RWPE1 (cell line): ENCODE results near the gene KDM5A.
"Not testable (repeated sequence)": the region's sequence is repeated elsewhere in the genome, so short reads cannot be mapped to it uniquely, and the experiment has no call there.

Experiments
- CTCF ChIA-PET: fragments of 350-600 bp; sonication (Branson Sonifier 250); formaldehyde crosslinking; extraction: SDS; loops from one replicate; lab custom pipeline; 2021; lab: Yijun Ruan, JAX
- POLR2A ChIA-PET: fragments of 400-600 bp; formaldehyde crosslinking; extraction: SDS; loops from one replicate; lab custom pipeline; 2020; ENCODE audit warnings: antibody characterized with exemption; ENCODE audit not compliant: low non-redundant PET; lab: Yijun Ruan, JAX
- DNase-seq: peaks from one replicate; pipeline ENCODE4 v3.0.0; 2012; ENCODE audit warnings: low spot score
- H3K27ac ChIP-seq: fragments of 450-650 bp; 2 replicates; pipeline ENCODE4 v1.5.1; 2017
- CTCF ChIP-seq: fragments of 450-650 bp; conservative IDR thresholded peaks from 2 replicates; pipeline ENCODE4 v1.5.1; 2017; ENCODE audit warnings: low read depth, mild to moderate bottlenecking

Gene KDM5A

DNA sequence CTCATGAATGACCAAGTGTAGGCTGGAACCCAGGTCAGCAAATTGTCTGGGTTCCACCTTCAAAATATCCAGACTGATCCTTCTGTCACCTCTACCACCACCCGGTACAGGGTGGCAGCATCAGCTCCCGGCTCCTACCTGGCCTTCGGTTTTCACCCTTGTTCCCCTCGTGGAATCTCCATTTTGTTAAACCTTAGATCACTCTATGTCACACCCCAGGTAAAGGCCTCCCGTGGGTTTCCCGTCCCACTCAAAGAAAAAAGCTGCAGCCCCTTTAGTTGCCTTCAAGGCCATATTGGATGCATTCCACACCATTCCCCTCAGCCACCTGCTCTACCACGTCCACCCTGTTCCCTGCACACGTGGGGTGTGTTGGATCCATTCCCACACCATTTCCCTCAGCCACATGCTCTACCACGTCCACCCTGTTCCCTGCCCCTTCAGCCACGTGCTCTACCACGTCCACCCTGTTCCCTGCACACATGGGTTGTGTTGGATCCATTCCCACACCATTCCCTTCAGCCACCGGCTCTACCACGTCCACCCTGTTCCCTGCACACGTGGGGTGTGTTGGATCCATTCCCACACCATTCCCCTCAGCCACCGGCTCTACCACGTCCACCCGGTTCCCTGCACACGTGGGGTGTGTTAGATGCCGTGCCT is 150.3 kb downstream of the KDM5A start:
- no peak for DNase-seq
- CTCF ChIA-PET: no interaction called here
- H3K27ac ChIP-seq: no peak overlapping the region
- no peak for TF ChIP-seq CTCF
- POLR2A ChIA-PET: no interaction called here

GRCh38 chr12:238116-238515 is 151.0 kb downstream of the KDM5A start:
- no peak overlapping the region for H3K27ac ChIP-seq
- POLR2A ChIA-PET: no interaction called here
- CTCF ChIA-PET: interaction anchor here (0.6 kb wide), 1 partner anchor 306 kb away, joined by 3 read pairs; no protein-coding TSS in a partner anchor
- no peak for DNase-seq
- TF ChIP-seq CTCF: no peak

DNA sequence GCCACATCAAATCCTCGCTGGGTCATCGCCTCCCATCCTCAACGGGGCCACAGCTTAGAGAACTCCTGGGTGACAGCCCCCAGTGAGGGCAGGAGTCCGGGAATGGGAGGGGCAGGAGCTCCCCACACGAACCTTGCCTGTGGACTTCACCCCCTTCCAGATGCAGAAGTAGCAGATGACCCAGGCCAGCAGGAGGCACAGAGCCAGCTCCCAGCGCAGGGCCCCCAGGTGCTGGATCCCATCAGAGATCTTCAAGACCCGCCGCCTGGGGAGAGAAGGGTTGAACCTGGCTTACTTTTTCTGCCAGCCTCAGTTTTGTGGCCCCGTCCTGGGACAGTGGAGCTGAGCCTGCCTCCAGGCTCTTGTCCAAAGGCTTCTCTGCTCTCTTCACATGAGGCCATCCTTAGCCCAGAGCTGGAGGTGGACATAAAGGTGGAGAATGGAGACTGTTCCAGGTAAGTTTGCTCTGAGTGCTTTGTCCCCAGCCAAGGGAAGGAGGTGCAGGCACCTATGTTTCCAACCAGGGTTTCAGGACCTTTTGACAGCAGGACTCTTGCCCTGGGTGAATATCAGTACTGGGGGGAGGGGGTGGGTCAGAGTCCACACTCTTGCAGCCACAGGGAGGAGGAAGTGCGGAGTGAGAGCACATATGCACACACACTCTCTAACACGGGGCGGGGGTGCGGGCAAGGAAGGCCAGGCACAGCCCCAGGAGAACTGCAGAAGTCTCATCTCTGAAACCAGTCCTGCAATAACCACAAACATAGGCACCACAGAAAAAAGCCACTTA is 151.9 kb downstream of the KDM5A start:
- CTCF ChIA-PET: no interaction called here
- DNase-seq: no peak
- H3K27ac ChIP-seq: no peak overlapping the region
- TF ChIP-seq CTCF: no peak
- POLR2A ChIA-PET: no interaction called here

GRCh38 chr12:236445-236844 is 152.7 kb downstream of the KDM5A start:
- CTCF ChIA-PET: no interaction called here
- TF ChIP-seq CTCF: no peak
- no peak for DNase-seq

DNA sequence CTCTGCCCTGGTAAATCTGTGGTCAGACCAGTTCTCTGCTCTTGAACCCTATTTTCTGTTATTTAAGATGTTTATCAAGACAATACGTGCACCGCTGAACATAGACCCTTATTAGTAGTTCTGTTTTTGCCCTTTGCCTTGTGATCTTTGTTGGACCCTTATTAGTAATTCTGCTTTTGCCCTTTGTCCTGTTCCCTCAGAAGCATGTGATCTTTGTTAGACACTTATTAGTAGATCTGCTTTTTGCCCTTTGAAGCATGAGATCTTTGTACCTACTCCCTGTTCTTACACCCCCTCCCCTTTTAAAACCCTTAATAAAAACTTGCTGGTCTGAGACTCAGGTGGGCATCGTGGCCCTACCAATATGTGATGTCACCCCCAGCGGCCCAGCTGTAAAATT is 153.2 kb downstream of the KDM5A start:
- POLR2A ChIA-PET, CTCF ChIA-PET: not testable (repeated sequence)

More at GRCh38 chr12:236445-236844, 152.7 kb downstream of the KDM5A start:
- POLR2A ChIA-PET: no interaction called here
- H3K27ac ChIP-seq: no peak overlapping the region

GRCh38 chr12:234891-235415 is 154.2 kb downstream of the KDM5A start:
- ChIA-PET CTCF (interaction anchor here (0.6 kb wide), 2 partner anchors 20 to 23 kb away, joined by 3 to 5 read pairs; no protein-coding TSS in a partner anchor), POLR2A (no interaction called here)
- no peak for DNase-seq
- H3K27ac ChIP-seq: no peak overlapping the region
- no peak for TF ChIP-seq CTCF

More for the DNA sequence above, 153.2 kb downstream of the KDM5A start:
- DNase-seq, H3K27ac ChIP-seq: not testable (repeated sequence)

DNA sequence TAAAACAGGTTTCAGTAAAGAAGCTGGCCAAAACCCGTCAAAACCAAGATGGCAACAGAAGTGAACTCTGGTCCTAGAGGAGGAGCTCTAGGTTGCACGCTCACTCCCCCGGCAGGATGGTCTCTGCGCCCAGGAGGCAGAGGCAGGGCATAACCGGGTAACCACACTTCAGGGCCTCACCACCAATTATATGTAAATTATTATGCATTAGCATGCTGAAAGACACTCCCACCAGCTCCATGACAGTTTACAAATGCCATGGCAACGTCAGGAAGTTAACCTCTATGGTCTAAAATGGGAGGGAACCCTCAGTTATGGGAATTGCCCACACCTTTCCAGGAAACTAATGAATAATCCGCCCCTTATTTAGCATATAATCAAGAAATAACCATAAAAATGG is 155.1 kb downstream of the KDM5A start:
- H3K27ac ChIP-seq: no peak overlapping the region
- ChIA-PET POLR2A (no interaction called here), CTCF (interaction anchor here (0.6 kb wide), 1 partner anchor 1321 kb away, joined by 4 read pairs; no protein-coding TSS in a partner anchor)
- no peak for TF ChIP-seq CTCF
- no peak for DNase-seq
